ENCODE measurements around the gene STK4. TPM values are rescaled to one million over a fixed set of nuclear protein-coding genes. Genes with fewer than 3 reads are reported as not detected.

STK4 gene
- total and polyA plus RNA-seq, 2 experiments from 2014 or later = 16.0 to 19.1 TPM

DNA sequence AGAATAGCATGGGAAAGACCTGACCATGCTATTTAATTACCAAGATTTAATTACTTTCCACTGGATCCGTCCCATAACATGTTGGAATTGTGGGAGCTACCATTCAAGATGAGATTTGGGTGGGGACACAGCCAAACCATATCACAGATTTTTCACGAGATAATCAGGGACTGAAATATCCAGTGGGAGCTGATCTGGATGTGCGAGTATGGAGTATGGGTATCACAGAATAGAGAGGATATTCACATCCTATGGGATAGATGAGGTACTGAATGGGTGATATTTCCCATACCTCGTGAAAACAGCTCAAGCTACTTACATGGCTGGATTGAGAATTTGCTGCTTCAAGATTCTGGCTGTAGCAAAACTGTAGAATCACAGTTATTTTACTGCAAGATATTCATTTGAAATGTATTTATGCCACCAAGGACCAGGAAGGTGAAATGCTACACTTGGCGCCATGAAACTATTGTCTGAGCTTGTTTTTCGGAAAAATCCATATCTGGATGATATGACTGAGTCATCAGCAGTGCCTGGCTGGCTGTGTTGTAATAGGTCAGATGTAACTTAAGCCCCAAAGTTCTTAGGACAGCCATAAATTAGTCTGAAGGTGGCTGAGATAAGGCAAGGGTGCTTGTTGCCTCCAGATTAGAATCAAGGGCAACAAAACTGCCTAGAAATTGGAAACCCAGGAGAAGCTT is 104.8 kb downstream of the STK4 start:
- Histone ChIP-seq H3K27ac (no peak overlapping the region), H3K27me3 (no peaks in the 10 kb centered on the region), H3K9me3 (ENCODE audit: low read depth) (no peaks in the 10 kb centered on the region), H3K4me1 (ENCODE audit: low read depth) (peaks cover 4% of the 10 kb centered on the region), H3K36me3 (no peaks in the 10 kb centered on the region), H3K4me3 (no peak overlapping the region)
- DNase-seq (ENCODE audit: low read depth in 1 of 2, low spot score in 1 of 2) = peak in 1 of 2 donors; percentile 69
- TF ChIP-seq, protein P1, sequence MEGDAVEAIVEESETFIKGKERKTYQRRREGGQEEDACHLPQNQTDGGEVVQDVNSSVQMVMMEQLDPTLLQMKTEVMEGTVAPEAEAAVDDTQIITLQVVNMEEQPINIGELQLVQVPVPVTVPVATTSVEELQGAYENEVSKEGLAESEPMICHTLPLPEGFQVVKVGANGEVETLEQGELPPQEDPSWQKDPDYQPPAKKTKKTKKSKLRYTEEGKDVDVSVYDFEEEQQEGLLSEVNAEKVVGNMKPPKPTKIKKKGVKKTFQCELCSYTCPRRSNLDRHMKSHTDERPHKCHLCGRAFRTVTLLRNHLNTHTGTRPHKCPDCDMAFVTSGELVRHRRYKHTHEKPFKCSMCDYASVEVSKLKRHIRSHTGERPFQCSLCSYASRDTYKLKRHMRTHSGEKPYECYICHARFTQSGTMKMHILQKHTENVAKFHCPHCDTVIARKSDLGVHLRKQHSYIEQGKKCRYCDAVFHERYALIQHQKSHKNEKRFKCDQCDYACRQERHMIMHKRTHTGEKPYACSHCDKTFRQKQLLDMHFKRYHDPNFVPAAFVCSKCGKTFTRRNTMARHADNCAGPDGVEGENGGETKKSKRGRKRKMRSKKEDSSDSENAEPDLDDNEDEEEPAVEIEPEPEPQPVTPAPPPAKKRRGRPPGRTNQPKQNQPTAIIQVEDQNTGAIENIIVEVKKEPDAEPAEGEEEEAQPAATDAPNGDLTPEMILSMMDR (IDR thresholded peaks at IDR 0.05; ENCODE audit: low read depth, low read length) = no peak

DNA sequence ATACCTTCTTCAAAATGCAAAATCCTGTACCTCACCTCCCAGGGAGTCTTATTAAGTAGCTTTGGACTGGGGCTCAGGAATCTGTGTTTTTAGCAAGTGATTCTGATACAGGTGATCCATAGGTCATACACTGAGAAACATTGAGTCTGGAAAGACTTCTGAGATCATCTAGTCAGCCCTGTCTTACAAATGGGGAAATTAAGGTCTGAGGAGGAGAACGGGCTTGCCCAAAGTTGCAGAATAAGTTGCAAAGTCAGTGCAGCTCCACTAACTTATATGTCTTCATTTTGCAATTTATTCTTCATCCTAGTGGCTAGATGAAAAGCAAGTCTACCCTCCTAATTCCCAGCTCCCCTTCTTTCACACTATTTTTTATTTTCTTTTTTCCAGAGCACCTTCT is 105.8 kb downstream of the STK4 start:
- Histone ChIP-seq H3K9me3 (ENCODE audit: low read depth) (no peaks in the 10 kb centered on the region), H3K4me3 (no peak overlapping the region), H3K27ac (no peak overlapping the region), H3K36me3 (no peaks in the 10 kb centered on the region), H3K4me1 (ENCODE audit: low read depth) (peaks cover 4% of the 10 kb centered on the region), H3K27me3 (no peaks in the 10 kb centered on the region)
- no peak for DNase-seq (ENCODE audit: low read depth in 1 of 2, low spot score in 1 of 2)
- TF ChIP-seq, protein P1 (IDR thresholded peaks at IDR 0.05; ENCODE audit: low read depth, low read length) = no peak

DNA sequence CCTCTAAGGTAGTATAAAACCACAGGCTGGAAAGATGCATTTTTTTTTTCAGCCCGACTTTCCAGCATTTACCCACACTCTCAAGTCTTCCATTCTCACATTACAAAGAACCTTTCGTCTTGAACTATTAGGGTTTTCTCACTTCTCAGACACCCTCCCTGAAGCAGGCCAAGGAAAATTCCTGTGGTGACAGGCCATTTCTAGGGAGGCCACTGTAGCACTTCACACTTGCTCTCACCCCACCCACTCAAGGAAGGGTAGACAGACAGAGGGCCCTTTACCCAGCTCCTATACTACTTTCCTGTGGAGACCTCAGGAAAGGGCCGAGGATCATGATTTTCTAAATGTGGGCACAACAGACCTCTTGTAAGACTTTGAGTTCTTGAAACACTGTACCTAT is 106.9 kb downstream of the STK4 start:
- DNase-seq (ENCODE audit: low read depth in 1 of 2, low spot score in 1 of 2) = no peak
- TF ChIP-seq, protein P1 (IDR thresholded peaks at IDR 0.05; ENCODE audit: low read depth, low read length) = no peak

DNA sequence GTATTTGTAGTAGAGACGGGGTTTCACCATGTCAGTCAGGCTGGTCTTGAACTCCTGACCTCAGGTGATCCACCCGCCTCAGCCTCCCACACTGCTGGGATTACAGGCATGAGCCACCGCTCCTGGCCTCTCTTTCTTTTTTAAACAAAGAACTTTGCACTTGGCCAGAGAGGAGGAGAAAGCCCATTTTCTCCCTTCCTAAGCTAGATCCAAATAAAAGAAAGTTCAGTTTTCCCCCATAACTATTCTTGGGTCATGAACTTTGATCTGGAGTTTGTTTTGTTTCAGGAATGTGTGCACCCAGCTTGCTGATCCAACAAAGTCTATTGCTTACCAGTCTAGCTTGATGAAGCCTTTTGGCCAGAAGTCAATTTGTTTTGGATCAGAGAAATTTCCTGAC is 111.2 kb downstream of the STK4 start:
- Histone ChIP-seq H3K27ac (no peak overlapping the region), H3K27me3 (no peaks in the 10 kb centered on the region), H3K9me3 (ENCODE audit: low read depth) (no peaks in the 10 kb centered on the region), H3K4me1 (ENCODE audit: low read depth) (no peaks in the 10 kb centered on the region), H3K4me3 (no peak overlapping the region), H3K36me3 (peaks cover 4% of the 10 kb centered on the region)
- TF ChIP-seq, protein P1 (IDR thresholded peaks at IDR 0.05; ENCODE audit: low read depth, low read length) = no peak
- DNase-seq (ENCODE audit: low read depth in 1 of 2, low spot score in 1 of 2) = no peak

More for the DNA sequence above, 106.9 kb downstream of the STK4 start:
- Histone ChIP-seq H3K4me1 (ENCODE audit: low read depth) (peaks cover 4% of the 10 kb centered on the region), H3K36me3 (peaks cover 4% of the 10 kb centered on the region), H3K4me3 (no peak overlapping the region), H3K9me3 (ENCODE audit: low read depth) (no peaks in the 10 kb centered on the region), H3K27ac (no peak overlapping the region), H3K27me3 (no peaks in the 10 kb centered on the region)

- H3K4me1 ChIP-seq (ENCODE audit: low read depth) = no peaks in the 10 kb centered on the region
- H3K9me3 ChIP-seq (ENCODE audit: low read depth) = no peaks in the 10 kb centered on the region
- TF ChIP-seq, protein P1 (IDR thresholded peaks at IDR 0.05; ENCODE audit: low read depth, low read length) = peak; percentile 60
- H3K27me3 ChIP-seq = no peaks in the 10 kb centered on the region
- no peak overlapping the region for H3K27ac ChIP-seq
- DNase-seq (ENCODE audit: low read depth in 1 of 2, low spot score in 1 of 2) = peak; percentile 3 to 44
- H3K4me3 ChIP-seq = no peak overlapping the region
- peaks cover 4% of the 10 kb centered on the region for H3K36me3 ChIP-seq
Observed at GRCh38 chr20:45080867-45081624, 114.7 kb downstream of the STK4 start.

All from cardiac muscle cell (in vitro differentiated cells and primary cell).